Cortex of kidney (tissue), 1 donor: ENCODE measurements around the gene AMD1.
"Not testable (repeated sequence)": the region's sequence is repeated elsewhere in the genome, so short reads cannot be mapped to it uniquely, and the experiment has no call there.

ENCODE experiments used
- DNase-seq: peaks from one replicate; lab custom pipeline; 2025; lab: John Stamatoyannopoulos, UW

The AMD1 gene

DNA sequence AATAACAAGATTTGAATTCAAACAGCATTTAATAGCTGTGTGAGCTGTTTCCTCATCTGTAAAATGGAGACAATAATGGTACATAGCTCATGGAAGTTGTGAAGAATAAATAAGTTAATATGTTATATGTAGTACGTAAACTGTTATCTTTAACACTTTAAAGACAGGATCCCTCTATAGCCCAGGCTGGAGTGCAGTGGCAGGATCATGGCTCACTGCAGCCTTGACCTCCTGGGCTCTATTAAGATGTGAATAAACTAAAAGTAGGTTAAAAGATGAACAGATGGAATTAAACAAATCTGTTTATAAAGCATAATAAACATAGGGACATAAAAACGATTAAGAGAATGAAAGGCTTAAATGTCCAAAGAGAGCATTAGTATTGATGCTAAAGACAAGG lies 3.0 kb downstream of the AMD1 start:
- no peak for DNase-seq

DNA sequence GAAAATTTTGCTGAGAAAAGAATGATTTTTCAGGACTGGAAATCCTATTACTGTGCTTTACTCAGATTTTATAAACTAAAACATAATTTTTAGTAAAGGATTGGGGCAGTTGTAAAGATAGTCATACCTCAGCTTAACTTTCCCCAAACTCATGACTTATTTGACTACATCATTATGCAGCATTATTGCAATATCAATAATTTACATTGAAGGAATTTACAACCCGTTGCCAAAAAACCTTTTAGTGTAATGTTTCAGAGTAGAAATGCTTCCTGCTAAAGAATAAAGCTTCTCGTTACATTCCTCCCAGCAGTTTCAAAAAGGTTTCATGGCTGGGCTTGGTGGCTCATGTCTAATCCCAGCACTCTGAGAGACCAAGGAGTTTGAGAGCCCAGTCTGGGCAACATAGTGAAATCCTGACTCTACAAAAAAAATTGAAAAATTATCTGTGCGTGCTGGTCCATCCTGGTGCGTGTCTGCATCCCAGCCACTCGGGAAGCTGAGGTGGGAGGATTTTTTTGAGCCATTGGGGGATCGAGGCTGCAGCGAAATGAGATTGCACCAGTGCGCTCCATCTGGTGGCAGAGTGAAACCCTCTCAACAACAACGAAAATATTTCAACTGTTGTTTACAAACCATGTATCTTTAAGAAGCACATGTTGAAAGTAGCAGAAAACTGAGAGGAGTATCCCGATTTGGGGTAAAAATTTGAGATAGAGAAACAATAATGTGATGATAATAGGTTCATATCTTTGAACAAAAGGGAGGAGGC lies 4.4 kb downstream of the AMD1 start:
- no peak for DNase-seq

DNA sequence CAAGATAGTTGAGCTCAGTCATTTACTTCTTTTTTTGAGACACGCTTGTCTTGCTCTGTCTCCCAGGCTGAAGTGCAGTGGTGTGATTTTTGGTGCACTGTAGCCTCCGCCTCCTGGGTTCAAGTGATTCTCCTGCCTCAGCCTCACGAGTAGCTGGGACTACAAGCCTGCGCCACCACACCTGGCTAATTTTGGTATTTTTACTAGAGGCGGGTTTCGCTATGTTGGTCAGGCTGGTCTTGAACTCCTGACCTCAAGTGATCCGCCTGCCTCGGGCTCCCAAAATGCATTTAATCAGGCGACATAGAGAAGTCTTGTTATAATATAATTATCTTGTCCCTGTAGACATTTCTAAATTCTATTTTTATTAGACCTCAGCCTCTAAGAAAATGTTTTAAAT lies 6.1 kb downstream of the AMD1 start:
- no peak for DNase-seq

DNA sequence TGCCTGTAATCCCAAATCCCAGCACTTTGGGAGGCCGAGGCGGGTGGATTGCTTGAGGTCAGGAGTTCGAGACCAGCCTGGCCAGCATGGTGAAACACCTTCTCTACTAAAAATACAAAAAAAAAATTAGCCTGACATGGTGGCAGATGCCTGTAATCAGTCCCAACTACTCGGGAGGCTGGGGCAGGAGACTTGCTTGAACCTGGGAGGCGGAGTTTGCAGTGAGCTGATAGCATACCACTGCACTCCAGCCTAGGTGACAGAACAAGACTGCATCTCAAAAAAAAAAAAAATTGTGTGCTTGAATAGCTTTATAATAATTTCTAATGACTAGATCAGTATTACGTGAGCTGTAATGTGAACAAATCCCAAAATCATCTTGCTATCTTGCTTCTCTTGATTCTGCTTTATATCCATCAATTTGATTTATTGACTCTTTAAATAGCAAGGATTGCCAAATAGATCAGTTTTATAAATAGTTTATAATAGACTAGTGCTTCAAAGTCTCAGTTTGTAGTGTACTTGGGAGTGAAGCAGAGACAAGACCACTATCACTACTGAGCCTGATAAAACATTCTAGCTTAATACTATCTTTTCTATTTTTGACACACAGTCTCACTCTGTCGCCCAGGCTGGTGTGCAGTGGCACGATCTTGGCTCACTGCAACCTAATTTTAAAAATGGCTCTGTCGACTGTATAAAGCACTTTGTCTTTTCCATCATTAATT lies 7.1 kb downstream of the AMD1 start:
- no peak for DNase-seq

DNA sequence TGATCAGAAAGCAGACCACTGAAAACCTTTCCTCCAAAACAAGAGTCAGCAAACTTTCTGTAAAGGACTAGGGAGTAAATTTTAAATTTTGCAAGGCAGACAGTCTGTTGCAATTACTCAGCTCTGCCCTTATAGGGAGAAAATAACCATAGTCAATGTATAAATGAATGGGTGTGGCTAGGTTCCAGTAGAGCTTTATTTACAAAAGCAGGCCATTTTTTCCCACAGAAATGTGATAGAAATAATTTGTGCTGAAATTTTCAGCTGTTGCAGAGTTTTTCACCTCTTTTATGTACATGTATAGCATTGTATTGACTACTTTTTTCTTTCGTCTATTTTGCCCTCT lies 7.7 kb downstream of the AMD1 start:
- no peak for DNase-seq

DNA sequence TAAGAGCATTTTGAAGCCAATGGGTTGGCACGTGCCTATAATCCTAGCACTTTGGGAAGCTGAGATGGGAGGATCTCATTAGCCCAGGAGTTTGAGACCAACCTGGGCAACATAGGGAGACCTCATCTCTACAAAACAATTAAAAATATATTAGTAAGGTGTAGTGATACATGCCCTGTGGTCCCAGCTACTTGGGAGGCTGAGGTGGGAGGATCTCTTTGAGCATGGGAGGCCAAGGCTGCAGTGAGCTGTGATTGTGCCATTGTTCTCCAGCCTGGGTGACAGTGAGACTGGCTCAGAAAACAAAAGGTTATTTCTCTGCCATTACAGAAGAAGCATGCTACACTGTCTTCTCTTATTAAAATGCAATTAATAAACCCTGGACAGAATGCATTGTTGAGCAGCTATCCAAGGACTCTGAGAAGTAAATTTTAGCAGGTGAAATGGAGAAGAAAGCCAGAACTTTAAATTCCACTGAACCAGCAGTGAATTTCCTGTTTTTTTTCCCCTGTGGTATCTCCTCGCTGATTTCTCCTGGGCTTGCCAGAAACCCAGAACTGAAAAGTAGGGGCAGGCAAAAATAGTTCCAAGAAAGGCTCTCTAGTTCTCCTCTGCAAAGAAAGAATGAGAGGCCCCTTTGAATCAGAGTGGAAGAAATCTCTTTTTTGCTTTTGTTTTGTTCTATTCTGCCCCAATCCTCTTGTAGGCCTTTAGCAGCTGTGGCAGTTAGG lies 8.4 kb downstream of the AMD1 start:
- no peak for DNase-seq

DNA sequence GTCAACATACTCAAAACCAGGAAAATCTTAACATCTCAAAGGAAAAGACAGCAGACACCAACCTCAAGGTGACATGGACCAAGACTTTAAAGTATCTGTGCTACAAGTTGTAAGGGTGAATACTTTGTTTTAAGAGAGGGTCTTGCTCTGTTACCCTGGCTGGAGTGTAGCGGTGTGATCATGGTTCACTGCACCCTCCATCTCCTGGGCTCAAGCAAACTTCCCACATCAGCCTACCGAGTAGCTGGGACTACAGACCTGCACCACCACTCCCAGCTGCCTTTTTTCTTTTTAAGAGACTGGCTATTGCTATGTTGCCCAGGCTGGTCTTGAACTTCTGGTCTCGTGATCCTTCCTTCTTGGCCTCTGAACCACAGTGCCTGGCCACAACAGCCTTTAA lies 9.7 kb downstream of the AMD1 start:
- no peak for DNase-seq

DNA sequence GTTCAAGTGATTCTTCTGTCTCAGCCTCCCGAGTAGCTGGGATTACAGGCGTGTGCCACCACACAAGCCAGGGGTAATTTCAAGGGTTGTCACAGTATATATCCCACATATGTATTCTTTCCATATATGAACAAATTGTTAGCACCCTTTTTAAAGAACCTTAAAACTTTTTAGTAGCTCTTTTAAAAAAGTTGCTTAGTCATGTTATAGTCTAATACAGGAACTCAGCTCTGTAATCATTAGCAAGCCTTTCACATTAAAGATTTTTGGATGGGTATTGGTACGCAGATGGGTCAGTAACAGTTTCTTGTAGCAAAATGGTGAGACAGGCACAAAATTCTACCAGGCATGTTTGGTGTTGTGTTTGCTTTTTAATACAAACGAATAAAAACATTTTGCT lies 10.9 kb downstream of the AMD1 start:
- DNase-seq, result no peak

DNA sequence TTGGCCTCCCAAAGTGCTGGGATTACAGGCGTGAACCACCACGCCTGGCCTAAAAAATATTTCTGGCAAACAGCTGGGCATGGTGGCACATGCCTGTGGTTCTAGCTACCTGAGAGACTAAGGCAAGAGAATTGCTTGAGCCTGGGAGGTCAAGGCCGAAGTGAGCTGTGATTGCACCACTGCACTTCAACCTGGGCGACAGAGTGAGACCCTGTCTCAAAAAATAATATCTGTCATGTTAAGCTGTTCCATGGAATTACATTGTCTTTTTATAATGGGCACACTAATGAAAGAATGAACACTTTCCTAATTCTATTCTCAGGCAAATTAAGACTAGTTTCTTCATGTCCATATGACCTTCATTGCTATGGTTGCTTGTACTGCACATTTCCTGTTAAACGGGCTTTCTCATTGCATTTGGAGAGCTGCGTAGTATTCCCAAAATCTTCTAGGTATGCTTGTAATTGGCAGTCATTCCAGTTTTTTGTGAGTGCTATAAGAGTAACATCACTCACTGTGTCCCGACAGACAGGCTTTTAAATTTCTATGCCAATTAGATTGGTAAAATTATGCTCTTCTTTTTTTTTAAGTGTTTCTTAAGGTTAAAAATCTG lies 12.1 kb downstream of the AMD1 start:
- no peak for DNase-seq

DNA sequence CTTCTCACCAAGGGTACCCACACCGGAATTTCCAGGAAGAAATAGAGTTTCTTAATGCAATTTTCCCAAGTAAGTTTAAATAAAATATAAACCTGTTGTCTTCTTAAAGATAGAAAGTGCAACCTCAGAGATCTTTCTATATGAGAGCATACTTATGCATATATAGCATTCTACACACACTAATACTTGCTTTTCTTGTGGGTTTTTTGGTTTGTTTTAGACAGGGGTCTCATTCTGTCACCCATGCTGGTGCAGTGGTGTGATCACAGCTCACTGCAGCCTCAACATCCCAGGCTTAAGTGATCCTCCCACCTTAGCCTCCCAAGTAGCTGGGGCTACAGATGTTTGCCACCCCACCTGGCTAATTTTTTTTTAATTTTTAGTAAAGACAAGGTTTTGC lies 15.7 kb downstream of the AMD1 start:
- no peak for DNase-seq

DNA sequence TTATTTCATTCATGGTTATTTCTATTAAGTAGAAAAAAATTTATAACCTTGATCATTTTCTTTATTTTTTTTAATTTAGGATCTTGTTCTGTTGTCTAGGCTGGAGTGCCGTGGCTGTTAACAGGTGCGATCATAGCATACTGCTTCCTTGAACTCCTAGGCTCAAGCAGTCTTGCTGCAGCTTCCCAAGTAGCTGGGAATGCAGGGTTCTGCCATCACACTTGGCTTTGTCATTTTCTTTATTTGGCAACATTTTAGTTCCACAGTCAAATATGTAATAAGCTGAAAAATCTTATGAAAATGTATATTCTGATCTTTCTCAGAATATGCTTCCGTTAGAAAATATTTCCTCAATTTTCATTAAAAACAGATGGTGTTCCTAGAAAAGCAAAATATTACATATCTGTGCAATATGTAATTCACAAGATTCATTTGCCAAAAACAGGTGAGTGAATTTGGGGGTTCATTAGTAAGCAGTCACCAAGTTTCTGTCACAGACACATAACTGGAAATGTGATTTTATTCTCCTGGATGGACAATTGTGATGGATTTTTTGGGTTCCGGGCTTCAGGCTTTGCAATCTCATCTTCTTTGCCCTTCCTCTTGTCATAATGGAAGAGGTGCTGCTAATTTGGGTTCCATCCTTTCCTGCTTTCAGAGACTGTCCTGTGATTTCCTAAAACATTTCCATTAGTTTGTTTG lies 21.5 kb downstream of the AMD1 start:
- no peak for DNase-seq

DNA sequence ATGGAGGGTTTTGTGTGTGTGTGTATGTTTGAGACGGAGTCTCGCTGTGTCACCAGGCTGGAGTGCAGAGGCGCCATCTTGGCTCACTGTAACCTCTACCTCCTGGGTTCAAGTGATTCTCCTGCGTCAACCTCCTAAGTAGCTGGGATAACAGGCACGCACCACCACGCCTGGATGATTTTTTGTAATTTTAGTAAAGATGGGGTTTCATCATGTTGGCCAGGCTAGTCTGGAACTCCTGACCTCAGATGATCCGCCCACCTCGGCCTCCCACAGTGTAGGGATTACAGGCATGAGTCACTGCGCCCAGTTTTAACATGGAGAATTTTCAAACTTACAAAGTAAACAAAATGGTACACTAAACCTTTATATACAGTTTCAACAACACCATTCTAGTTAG lies 22.8 kb downstream of the AMD1 start:
- DNase-seq, result no peak

DNA sequence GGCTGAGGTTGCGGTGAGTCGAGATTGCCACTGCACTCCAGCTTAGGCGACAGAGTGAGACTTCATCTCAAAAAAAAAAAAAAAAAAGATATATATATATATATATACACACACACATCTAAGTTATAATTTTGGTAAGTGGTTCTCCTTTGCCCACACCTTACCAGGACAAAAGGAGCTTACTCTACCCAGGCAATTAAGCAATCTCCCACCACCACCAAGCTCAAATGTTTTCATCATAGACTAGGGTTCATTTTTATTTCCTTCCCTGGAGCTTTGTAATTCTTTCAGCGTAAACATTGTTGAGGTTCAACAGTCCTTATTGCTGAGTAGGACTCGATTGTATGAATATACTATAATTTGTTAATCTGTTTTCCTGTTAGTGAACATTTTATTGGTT lies 23.5 kb downstream of the AMD1 start:
- no peak for DNase-seq

DNA sequence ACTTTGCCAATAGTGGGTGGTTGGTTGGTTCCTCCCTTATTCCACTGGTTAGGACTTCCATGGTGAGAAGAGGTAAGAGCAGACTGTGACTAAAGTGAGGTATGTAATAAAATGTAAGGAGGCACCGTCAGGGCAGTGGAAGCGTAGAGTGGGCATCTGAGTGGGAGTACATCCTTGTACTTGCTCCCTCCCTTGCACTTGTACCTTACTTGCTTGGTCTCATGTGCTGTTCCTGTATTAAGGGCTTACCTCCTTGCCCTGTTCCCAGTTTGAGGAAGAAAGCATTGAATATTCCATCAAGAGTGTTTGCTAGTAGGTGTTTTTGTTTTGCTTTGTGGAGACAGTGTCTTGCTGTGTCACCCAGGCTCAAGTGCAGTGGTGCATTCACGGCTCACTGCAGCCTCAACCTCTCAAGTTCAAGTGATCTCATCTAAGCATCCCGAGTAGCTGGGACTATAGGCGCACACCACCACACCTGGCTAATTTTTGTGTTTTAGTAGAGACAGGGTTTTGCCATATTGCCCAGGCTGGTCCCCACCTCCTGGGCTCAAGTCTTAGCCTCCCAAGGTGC lies 25.5 kb downstream of the AMD1 start:
- no peak for DNase-seq

DNA sequence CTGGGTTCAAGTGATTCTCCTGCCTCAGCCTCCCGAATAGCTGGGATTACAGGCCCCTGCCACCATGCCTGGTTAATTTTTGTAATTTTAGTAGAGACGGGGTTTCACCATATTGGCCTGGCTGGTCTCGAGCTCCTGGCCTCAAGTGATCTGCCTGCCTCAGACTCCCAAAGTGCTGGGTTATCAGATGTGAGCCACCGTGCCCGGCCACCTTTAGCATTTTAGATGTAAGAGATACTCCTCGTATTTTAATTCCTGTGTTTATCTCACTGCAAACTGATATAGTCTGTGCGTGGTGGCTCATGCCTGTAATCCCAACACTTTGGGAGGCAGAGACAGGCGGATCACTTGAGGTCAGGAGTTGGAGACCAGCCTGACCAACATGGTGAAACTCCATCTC lies 27.0 kb downstream of the AMD1 start:
- DNase-seq, result not testable (repeated sequence)

DNA sequence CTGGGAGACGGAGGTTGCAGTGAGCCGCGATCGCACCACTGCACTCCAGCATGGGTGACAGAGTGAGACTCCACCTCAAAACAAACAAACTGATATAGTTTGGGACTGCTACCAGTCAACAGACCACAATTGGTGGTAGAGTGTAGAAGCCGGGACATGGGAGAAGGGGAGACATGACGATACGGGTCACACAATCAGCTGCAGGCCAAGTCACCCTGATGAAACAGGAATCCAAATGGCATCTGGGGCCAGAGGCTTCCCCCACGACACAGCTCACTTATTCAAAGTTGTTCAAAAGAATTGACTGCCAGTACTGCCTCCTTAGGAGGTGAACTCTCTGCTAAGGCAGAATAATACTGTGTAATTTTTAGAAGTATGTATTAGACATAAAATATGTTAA lies 27.5 kb downstream of the AMD1 start:
- DNase-seq, result no peak

DNA sequence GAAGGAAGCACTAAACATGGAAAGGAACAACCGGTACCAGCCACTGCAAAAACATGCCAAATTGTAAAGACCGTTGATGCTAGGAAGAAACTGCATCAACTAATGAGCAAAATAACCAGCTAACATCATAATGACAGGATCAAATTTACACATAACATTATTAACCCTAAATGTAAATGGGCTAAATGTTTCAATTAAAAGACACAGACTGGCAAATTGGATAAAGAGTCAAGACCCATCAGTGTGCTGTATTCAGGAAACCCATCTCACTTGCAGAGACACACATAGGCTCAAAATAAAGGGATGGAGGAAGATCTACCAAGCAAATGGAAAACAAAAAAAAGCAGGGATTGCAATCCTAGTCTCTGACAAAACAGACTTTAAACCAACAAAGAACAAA lies 31.7 kb downstream of the AMD1 start:
- not testable (repeated sequence) for DNase-seq

DNA sequence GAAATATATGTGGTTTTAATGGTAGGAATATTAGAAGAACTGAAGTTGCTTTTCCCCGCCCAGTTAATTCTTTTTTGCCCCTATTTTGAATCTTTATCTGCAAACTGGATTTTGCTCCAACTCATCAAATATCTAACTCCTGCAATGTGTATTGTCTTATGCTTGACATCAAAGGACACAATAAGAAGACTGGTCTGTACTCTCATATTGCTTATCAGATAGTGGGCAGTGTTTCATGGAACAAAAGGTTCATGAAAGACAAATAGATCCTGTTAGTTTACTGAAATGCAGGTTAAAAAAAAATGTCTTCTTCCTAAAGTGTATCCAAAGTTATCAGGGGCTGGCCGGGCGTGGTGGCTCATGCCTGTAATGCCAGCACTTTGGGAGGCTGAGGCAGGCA lies 56.2 kb downstream of the AMD1 start:
- no peak for DNase-seq

DNA sequence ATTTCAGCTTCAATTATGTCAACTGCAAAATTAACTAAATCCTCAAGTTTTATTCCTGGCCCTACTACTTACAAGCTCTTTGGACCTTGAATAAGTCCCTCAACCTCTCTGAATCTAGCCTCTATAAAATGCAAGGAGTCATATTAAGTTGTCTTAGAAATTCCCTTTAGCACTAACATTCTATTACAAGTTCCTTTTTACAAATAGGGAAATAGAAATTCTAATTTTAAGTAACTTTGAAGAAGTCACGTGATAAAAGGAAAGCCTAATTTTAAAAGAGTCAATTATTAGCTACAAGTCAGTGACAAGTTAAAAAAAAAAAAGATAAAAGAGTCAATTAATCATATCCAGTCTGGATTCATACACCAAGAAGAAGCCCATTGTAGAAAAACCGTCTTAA lies 59.3 kb downstream of the AMD1 start:
- no peak for DNase-seq

DNA sequence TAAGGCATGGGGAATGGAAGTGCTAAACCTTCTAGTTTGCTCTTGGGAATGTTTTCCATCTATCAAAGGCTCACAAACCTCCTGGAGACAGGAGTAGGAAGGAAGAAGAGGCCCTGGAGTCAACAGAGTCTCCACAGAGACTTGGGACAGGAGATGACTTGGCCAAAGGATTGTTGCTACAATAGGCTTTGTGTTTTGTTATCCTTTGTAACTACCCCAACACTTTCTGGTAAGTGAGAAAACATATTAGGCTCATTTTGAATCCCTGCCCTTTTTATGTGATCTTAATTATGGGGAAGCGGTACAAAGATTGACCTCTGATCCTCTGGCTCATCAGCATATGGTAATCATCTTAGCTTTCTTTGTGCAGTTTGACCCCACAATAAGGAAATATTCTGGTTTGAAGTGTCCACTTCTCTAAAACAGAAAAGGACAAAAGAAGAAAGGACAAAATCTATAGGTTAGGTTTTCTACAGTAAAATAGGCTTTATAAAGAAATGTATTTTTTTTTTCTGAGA lies 59.9 kb downstream of the AMD1 start:
- DNase-seq, result no peak

DNA sequence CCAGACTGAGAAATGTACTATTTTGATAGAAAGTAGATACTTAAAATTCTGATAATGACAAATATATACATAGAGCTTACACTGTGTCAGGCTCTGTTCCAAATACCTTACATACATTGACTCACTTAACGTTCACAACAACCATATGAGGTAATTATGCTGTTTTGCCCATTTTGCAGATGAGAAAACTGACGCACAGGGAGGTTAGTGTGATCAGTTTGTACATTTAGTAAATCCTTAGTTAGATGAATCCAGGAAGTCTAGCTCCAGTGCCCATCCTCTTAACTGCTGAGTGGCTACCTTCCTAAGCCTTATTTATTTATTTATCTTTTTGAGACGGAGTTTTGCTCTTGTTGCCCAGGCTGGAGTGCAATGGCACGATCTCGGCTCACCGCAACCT lies 60.6 kb downstream of the AMD1 start:
- no peak for DNase-seq

DNA sequence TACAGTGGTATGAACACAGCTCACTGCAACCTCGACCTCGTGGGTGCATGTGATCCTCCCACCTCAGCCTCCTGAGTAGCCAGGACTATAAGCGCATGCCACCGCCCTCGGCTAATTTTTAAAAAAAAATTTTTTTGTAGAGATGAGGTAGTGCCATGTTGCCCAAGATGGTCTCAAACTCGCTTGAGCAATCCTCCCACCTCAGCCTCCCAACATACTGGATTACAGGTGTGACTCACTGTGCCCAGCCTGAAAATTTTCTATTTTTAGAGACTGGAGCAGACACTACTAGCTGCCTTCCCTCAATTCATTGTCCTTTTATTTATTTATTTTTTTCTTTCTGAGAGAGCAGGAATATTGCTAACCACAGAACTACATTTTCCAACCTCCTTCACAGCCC lies 63.6 kb downstream of the AMD1 start:
- no peak for DNase-seq
